CD4-positive, alpha-beta T cell treated with Interleukin-21 for 1 hour (primary cell): Measurements from ENCODE around the gene SYNE4.
"Not testable (repeated sequence)": the region's sequence is repeated elsewhere in the genome, so short reads cannot be mapped to it uniquely, and the experiment has no call there.

Experiments
- DNase-seq: peaks from one replicate; pipeline ENCODE4 v3.0.0-alpha.2; 2020

Gene SYNE4

GRCh38 chr19:35987571-35987896 is 21.1 kb downstream of the SYNE4 start:
- no peak for DNase-seq

DNA sequence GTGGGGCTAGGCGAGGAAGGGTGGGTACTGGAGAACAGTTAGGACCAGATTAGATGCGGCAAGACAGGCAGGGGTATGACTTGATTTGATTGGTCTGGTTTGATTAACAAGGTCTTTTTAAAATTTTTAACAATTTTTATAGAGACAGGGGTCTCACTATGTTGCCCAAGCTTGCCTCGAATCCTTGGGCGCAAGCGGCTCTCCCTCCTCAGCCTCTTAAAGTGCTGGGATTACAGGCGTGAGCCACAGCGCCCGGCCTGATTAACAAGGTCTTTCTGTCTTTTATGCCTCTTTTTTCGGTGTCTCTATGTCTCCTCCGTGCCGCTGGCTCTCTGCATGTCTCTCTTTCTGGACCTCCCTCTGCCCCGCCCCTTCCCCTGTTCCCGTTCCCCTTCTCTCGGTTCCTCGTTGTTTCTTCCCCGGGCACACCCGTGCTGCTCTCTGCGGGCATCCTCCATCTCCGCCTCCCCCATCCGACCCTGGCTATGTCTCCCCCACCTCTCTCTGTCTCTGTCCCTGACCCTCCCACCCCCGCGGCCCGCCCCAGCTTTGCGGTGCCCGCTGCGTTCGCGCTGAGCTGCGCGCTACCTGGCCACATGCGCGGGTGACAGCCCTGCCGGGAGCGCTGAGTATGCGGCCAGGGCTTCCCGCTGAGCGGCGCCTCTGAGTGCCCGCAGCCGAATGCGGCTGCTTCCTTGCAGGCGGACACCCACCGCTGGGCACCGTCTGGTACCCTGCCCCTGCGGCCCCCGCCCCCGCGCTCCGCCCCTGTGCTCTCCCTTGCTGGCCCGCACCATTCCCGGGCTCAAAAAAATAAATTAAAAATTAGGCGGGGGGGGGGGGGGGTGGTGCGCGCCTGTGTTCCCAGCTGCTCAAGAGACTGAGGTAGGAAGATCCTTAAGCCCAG is 21.7 kb downstream of the SYNE4 start:
- DNase-seq, result peak; percentile 17

GRCh38 chr19:35986111-35986510 is 22.5 kb downstream of the SYNE4 start:
- no peak for DNase-seq

- DNase-seq, result no peak
Measured at GRCh38 chr19:35983177-35983576, 25.4 kb downstream of the SYNE4 start.

- not testable (repeated sequence) for DNase-seq
Measured at GRCh38 chr19:35980997-35981396, 27.6 kb downstream of the SYNE4 start.

DNA sequence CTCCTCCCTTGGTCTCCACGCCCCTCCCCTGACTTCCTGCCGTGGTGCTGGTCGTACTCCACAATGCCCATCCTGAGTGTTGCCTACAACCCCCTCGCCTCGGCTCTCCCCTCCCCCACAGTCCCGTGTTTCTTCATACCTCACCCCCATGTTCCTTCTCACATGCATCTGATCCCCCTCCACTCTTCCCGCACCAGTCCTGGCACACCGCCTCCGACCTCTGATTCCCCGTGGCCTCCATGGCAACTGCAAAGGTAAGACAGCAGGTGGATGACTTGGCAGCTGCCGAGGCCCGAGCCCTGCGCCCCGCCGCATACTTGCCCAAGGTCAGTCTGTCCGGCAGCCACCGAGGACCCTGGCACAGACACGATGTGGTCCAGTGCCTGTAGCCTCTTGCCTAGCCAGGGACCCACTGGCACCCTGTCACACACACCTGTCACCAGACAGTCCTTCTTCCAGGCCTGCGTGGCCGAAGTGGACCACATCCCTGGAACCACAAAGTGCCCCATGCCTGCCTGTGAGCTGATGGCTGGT is 29.7 kb downstream of the SYNE4 start:
- no peak for DNase-seq

DNA sequence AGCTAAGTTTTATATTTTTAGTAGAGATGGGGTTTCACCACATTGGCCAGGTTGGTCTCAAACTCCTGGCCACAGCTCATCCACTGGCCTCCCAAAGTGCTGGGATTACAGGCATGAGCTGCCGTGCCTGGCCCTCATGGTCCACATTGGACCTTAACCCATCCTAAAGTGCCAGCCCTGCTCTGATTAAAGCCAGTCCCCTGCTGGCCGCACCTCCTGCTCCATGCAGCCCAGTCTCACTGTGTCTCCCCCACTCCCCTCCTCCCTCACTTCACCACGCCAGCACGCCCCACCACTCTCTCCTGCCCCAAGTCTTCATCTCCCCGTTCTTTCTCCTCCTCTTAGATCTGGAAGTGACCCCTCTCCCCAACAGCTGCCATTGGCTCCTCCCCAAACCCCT is 30.3 kb downstream of the SYNE4 start:
- DNase-seq, result no peak

- DNase-seq, result peak; percentile 27
Measured at GRCh38 chr19:35977446-35978222, 31.0 kb downstream of the SYNE4 start.

DNA sequence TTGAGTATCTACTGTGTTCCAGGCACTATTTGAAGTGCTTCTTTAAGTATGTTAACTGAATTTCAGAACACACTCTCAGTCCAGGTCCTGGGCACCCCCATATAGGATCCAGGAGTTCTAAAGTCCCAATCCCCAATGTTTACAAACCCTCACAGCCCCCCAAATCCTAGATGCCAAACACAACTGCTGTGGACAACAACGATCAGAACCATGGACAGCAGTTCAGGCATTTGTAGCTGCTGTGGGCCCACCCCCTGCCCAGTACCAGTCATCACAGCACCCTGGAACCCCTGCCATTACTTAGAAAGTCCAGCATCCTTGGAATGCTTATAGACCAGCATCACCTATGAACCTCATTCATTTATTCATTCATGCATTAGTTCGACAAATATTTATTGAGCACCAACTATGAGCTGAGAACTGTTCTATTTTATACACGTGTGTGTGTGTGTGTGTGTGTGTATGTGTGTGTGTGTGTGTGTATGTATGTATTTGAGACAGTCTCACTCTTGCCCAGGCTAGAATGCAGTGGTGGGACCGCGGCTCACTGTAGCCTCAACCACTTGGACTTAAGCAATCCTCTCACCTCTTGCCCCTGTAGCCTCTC is 32.9 kb downstream of the SYNE4 start:
- no peak for DNase-seq

GRCh38 chr19:35973487-35973886 is 35.1 kb downstream of the SYNE4 start:
- DNase-seq, result no peak

- no peak for DNase-seq
Measured at GRCh38 chr19:35966771-35967170, 41.8 kb downstream of the SYNE4 start.

- peak; percentile 37 for DNase-seq
Measured at GRCh38 chr19:35963514-35963913, 45.1 kb downstream of the SYNE4 start.

DNA sequence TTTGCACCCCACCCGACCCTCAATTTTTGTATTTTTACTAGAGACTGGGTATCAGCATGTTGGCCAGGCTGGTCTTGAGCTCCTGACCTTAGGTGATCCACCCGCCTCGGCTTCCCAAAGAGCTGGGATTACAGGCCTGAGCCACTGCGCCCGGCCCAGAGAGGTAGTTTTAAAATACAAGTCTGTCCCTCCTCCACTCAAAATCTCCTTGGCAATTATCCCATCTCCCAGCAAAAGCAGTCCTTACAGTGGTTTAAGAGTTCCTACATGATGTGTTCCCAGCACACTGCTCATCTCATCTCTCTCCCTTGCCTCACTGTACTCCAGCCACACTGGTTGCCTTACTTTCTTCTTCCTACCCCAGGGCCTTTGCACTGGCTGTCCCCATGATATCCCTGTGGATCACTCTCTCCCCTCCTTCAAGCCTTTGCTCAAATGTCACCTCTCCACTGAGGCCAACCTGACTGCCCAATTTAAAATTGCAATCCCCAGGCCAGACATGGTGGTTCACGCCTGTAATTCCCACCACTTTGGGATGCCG is 48.1 kb downstream of the SYNE4 start:
- no peak for DNase-seq

- no peak for DNase-seq
Measured at GRCh38 chr19:35959968-35960320, 48.7 kb downstream of the SYNE4 start.

- DNase-seq, result peak; percentile 86
Measured at GRCh38 chr19:35959040-35959967, 49.3 kb downstream of the SYNE4 start.

DNA sequence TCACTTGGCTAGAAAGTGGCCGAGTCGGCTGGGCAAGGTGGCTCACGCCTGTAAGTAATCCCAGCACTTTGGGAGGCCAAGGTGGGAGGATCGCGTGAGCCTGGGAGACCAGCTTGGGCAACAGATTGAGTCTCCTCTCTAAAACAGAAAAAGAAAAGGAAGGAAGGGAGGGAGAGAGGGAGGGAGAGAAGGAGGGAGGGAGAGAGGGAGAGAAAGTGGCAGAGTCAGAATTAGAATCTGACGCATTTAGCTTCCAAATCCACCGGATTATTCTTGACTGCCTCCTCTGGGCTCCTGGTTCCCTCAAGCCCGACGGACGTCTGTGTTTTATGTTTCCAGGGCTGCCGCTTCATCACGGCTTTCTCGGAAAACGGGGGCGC is 50.0 kb downstream of the SYNE4 start:
- DNase-seq, result no peak

GRCh38 chr19:35957411-35957810 is 51.2 kb downstream of the SYNE4 start:
- DNase-seq, result not testable (repeated sequence)

DNA sequence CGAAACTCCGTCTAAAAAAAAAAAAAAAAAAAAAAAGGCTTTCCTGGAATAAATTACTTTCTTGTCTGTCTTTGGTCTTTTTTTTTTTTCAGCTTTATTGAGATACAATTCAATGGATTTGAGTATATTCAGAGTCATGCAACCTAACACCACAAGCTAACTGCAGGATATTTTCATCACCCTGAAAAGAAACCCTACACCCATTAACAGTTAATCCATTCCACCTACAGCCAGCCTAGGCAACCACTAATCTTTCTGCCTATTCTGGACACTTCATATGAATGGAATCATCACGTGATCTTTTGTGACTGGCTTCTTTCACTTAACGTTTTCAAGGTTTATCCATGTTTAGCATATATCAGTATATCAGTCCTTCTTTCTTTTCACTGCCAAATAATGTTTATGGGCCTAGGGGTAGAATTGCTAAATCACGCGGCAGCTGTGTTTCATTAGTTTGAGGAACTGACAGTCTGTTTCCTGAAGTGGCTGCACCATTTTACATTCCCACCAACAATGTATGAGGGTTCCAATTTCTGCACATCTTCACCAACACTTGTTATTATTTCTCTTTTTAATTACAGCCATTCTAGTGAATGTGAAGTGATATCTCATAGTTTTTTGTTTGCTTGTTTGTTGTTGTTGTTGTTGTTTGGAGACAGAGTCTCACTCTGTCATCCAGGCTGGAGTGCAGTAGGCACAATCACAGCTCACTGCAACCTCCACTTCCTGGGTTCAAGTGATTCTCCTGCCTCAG is 52.6 kb downstream of the SYNE4 start:
- no peak for DNase-seq
